Activated naive CD4-positive, alpha-beta T cell treated with anti-CD3 and anti-CD28 coated beads for 36 hours (primary cell): ENCODE measurements around the gene PALD1. TPM values are rescaled to one million over a fixed set of nuclear protein-coding genes. Genes with fewer than 3 reads are reported as not detected.

Source experiments
- CTCF ChIA-PET: fragments of 350-600 bp; sonication (Branson Sonifier 250); formaldehyde crosslinking; loops from one replicate; lab custom pipeline; 2021; ENCODE audit warnings: antibody characterized with exemption; lab: Charles Lee
- DNase-seq: peaks from one replicate; pipeline ENCODE4 v3.0.0-alpha.2; 2020
- H3K27ac Mint-ChIP-seq: one replicate; pipeline ENCODE4 v1.8.0; 2021; ENCODE audit warnings: mild to moderate bottlenecking, mixed read lengths
- H3K27me3 Mint-ChIP-seq: one replicate; pipeline ENCODE4 v1.8.0; 2021; ENCODE audit warnings: low read depth, mixed read lengths
- H3K36me3 Mint-ChIP-seq: one replicate; pipeline ENCODE4 v1.8.0; 2021; ENCODE audit warnings: low read depth, mixed read lengths
- H3K4me1 Mint-ChIP-seq: one replicate; pipeline ENCODE4 v1.8.0; 2021; ENCODE audit warnings: low read depth, mixed read lengths
- H3K4me3 Mint-ChIP-seq: one replicate; pipeline ENCODE4 v1.8.0; 2021; ENCODE audit warnings: mild to moderate bottlenecking, moderate library complexity, mixed read lengths
- H3K9me3 Mint-ChIP-seq: one replicate; pipeline ENCODE4 v1.8.0; 2021; ENCODE audit warnings: mixed read lengths
- intact Hi-C: fragments of 100-400 bp; cut with micrococcal nuclease; formaldehyde crosslinking; loops from one replicate; pipeline ENCODE4 v1.15.1; 2023
- total RNA-seq, 2 experiments: library from RNA; stranded (reverse); gene quantifications; one replicate each; pipeline ENCODE4 v1.2.3, GENCODE V29; 2021

PALD1 gene
- under 1 TPM; 0.69 TPM for total RNA-seq

DNA sequence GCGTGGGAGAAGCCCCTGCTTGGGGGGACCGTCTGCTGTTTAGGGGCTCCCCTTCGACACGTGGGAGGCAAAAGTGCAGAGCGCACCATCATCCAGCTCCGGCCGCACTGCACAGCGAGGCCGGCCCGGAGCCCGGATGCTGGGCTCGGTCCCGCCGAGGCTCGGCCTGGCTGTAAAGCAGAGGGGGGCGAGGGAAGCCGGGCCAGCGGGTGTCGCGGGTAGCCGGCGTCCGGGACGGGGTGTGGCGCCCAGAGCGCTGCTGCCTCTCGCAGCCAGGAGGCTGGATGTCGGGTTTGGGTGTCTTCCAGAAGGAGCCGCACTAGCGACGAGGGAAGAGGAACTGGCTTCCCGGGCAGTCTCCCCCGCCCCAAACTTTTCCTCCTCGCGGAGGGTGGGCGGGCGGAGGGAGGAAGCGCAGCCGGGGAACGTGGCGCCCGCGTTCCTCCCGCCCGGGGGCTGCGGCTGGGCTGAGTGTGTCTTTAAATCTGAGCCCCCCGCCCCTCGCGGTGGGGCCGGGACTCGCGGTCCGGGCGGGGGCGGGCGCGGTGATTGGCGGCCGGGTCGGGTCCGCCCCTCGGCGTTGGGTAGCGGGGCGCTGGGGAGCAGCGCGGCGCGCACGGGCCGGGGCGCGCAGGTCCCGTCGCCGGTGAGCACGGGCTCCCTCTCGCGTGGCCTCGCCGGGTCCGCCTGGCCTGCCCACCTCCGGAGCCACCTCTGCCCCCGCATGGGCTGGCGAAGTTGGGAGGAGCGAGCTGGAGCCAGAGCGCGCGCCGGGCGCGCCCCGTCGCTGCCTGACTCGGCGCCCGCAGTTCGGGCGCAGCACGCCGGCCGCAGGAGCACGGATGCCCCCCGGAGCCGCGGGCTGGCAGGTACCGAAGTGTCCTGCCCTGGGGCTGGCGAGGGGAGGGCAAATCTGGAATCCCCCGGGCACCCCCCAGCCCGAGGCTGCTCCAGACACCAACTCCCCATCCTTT is at the start of gene PALD1:
Gene PALD1, plus strand, starts transcription at position 577 of the 974 bp plus-strand sequence. CDS start 47,185 bp downstream, outside the sequence.
- H3K36me3 Mint-ChIP-seq: no peaks in the 10 kb centered on the region
- CTCF ChIA-PET: interaction anchor here (1.3 to 1.6 kb wide), 2 partner anchors 17 to 18 kb away, joined by 4 to 8 read pairs; no protein-coding TSS in a partner anchor
- intact Hi-C loops: loop anchor here (5.0 kb wide), 3 partner anchors 206 to 369 kb away; partner anchors contain the start of gene PPA1
- no peaks in the 10 kb centered on the region for H3K9me3 Mint-ChIP-seq
- H3K27ac Mint-ChIP-seq: peak within 1 kb of the TSS; percentile 41
- peaks cover 43% of the 10 kb centered on the region for H3K4me1 Mint-ChIP-seq
- peak; percentile 42 for DNase-seq
- H3K27me3 Mint-ChIP-seq: peaks cover 29% of the 10 kb centered on the region
- peak within 1 kb of the TSS; percentile 74 for H3K4me3 Mint-ChIP-seq

DNA sequence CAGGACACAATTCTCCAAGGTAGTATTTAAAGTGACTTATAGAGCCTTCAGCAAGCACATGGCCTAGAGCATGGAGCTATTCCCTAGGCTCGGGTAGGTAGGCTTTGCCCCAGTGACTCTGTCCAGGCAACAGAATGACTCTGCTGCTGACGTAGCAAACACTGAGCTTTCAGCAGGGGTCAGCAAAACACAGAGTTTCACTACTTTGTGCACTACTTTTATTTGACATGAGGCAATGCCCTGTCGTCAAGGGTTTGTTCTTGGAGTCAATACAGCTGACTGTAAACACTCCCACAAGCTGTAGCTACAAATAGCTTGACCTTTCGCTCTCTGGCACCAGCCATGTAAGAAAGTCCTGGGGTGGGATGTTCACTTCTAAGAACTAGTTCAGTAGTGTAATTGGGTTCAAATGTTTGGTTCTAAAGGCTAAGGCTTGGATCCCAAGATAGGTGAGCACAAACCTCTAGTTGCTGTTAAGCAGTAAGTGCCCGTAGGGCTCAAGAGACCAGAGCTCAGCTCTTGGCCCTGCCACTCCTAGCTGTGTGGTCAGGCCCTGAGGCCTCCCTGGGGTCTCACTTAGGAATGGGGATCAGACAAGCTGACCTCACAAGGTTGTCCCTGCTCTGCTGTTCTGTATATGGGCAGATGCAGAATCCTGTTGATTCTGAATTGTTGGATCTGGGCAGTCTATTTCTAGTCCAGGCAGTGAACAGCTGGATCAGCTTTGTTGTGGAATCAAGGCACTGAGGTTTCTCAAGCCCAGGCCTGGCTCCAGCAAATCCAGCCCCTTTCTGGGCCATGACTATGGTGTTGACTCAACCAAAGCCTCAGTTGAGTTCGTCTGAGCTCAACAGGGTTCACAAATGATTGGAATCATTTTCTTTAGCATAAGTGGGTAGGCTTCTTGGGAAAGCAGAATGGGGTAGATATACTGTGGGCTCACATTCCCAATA is 47.8 kb upstream of the PALD1 start:
- no peak overlapping the region for H3K27ac Mint-ChIP-seq
- CTCF ChIA-PET: interaction anchor here (0.6 to 3.1 kb wide), 4 partner anchors 15 to 240 kb away, joined by 3 to 10 read pairs (median 3); no protein-coding TSS in a partner anchor
- H3K4me3 Mint-ChIP-seq: no peak overlapping the region
- no peaks in the 10 kb centered on the region for H3K27me3 Mint-ChIP-seq
- H3K9me3 Mint-ChIP-seq: no peaks in the 10 kb centered on the region
- no peak for DNase-seq
- intact Hi-C loops: no loop called here
- peaks cover 2% of the 10 kb centered on the region for H3K36me3 Mint-ChIP-seq
- H3K4me1 Mint-ChIP-seq: peaks cover 26% of the 10 kb centered on the region

DNA sequence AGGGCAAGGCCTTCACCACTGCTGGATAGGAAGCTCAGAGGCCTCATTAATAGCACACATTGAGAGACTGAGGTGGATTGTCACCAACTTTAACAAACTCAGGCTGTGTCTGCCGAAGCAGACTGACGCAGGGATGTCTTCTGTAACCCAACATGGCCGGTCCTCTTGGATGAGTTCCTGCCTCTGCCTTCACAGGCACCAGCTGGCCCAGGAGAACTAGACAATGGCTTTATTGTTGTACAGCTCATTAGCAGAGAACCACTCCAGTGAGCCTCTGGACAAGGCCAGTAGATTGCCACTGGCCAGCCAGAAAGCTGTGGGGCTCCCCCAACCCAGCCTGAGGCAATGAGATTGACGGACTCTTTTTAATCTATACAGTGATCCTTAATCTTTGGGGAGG is 46.5 kb upstream of the PALD1 start:
- CTCF ChIA-PET: interaction anchor here (0.6 to 3.1 kb wide), 6 partner anchors 28 to 150 kb away, joined by 3 to 10 read pairs (median 4); partner anchors contain the start of gene EIF4EBP2
- DNase-seq: no peak
- H3K4me1 Mint-ChIP-seq: peaks cover 26% of the 10 kb centered on the region
- no peak overlapping the region for H3K4me3 Mint-ChIP-seq
- H3K27me3 Mint-ChIP-seq: no peaks in the 10 kb centered on the region
- no peaks in the 10 kb centered on the region for H3K9me3 Mint-ChIP-seq
- H3K36me3 Mint-ChIP-seq: peaks cover 2% of the 10 kb centered on the region
- intact Hi-C loops: no loop called here
- no peak overlapping the region for H3K27ac Mint-ChIP-seq

DNA sequence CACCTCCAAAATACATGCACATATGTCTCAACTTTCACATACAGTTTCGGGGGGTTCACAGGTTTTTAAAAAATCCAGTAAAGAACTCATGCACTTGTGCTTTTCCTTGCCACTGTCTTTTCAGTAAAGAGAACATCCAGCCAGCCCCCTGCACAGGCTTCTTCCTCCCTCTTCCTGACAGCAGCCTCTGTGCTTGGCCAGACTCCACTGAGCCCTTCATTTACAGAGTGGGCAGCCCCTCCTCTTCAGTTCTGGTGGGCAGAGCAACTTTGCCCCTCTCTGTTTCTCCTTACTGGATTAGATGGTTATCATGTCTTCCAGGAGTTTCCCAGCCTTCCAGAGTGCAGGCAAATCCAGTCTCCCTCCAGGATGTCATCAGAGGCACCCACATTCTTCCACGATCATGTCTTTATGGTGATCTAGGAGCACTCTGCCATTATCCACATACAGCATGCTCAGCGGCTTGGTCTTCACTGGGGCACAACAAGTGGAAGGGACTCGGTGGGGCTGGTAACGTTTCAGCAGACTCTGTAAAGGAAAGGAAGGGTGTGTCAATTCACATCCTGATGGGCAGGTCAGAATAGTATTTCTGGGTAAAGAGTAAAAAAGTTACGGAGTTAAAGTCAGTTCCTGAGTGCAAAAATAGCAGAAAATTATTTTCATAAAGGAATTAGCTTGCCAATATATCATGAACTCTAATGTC is 45.9 kb upstream of the PALD1 start:
- no peaks in the 10 kb centered on the region for H3K27me3 Mint-ChIP-seq
- H3K4me1 Mint-ChIP-seq: peaks cover 26% of the 10 kb centered on the region
- intact Hi-C loops: no loop called here
- DNase-seq: no peak
- H3K9me3 Mint-ChIP-seq: no peaks in the 10 kb centered on the region
- H3K27ac Mint-ChIP-seq: no peak overlapping the region
- CTCF ChIA-PET: interaction anchor here (0.6 to 3.1 kb wide), 8 partner anchors 29 to 149 kb away, joined by 3 to 10 read pairs (median 3); partner anchors contain the start of gene EIF4EBP2
- peaks cover 2% of the 10 kb centered on the region for H3K36me3 Mint-ChIP-seq
- H3K4me3 Mint-ChIP-seq: no peak overlapping the region

GRCh38 chr10:70433581-70434280 is 44.8 kb upstream of the PALD1 start:
- CTCF ChIA-PET: interaction anchor here (0.8 to 3.1 kb wide), 4 partner anchors 28 to 54 kb away, joined by 3 to 10 read pairs (median 6); no protein-coding TSS in a partner anchor
- peaks cover 2% of the 10 kb centered on the region for H3K36me3 Mint-ChIP-seq
- no peaks in the 10 kb centered on the region for H3K9me3 Mint-ChIP-seq
- peaks cover 26% of the 10 kb centered on the region for H3K4me1 Mint-ChIP-seq
- intact Hi-C loops: no loop called here
- DNase-seq: no peak
- peaks cover 2% of the 10 kb centered on the region for H3K27me3 Mint-ChIP-seq
- H3K27ac Mint-ChIP-seq: no peak overlapping the region
- no peak overlapping the region for H3K4me3 Mint-ChIP-seq

DNA sequence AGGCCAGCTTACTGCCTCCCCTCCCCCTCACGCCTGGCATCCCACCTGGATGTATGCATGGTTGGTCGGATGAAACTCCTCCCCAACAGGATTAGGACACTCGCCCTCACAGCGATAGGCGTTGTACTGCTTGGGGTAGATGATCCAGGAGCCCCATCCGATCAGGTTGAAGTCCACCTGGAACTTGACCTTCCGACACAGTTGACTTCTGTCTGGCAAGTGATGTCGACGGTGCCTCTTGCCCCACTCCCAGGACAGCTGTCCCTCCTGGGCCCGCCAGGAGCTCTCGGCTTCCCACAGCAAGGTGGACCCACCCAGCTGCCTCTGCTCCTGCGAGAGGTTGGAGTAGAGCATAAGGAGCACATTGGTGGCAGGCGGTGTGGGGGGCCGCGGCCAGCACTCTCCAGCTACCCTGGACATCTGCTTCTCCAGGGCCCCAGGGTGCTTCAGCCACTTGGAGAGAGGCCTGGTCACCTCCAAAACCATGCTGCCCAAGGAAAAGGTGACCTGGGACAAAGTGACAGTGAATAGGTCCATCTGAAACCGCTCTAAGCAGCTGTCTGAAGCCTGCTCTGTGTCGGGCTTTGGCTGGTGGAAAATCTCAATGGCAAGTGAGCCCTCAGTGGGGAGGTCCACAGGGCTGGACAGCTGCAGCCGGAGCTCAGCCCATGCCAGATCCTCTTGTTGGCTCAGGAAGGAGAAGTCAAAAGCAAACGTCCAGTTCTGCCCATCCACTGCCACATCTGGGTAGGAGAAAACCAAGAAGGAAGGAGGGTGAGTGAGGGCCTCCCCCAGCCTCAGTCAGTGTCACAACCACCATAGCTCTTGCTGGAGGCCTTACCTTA is 43.1 kb upstream of the PALD1 start:
- no peak overlapping the region for H3K4me3 Mint-ChIP-seq
- CTCF ChIA-PET: no interaction called here
- no peaks in the 10 kb centered on the region for H3K9me3 Mint-ChIP-seq
- no peak overlapping the region for H3K27ac Mint-ChIP-seq
- H3K4me1 Mint-ChIP-seq: peaks cover 26% of the 10 kb centered on the region
- H3K27me3 Mint-ChIP-seq: peaks cover 16% of the 10 kb centered on the region
- DNase-seq: no peak
- intact Hi-C loops: no loop called here
- H3K36me3 Mint-ChIP-seq: peaks cover 2% of the 10 kb centered on the region

- H3K9me3 Mint-ChIP-seq: no peaks in the 10 kb centered on the region
- peaks cover 2% of the 10 kb centered on the region for H3K36me3 Mint-ChIP-seq
- CTCF ChIA-PET: no interaction called here
- H3K4me1 Mint-ChIP-seq: peaks cover 22% of the 10 kb centered on the region
- intact Hi-C loops: no loop called here
- H3K27me3 Mint-ChIP-seq: peaks cover 35% of the 10 kb centered on the region
- DNase-seq: no peak
- no peak overlapping the region for H3K27ac Mint-ChIP-seq
- no peak overlapping the region for H3K4me3 Mint-ChIP-seq
Observed at GRCh38 chr10:70437721-70438120, 40.8 kb upstream of the PALD1 start.

- peak; percentile 48 for DNase-seq
- H3K27me3 Mint-ChIP-seq: peaks cover 39% of the 10 kb centered on the region
- CTCF ChIA-PET: no interaction called here
- peak overlapping the region; percentile 49 for H3K4me3 Mint-ChIP-seq
- no peaks in the 10 kb centered on the region for H3K9me3 Mint-ChIP-seq
- H3K4me1 Mint-ChIP-seq: peaks cover 8% of the 10 kb centered on the region
- H3K27ac Mint-ChIP-seq: no peak overlapping the region
- H3K36me3 Mint-ChIP-seq: peaks cover 2% of the 10 kb centered on the region
- intact Hi-C loops: no loop called here
Observed at GRCh38 chr10:70440296-70441160, 38.0 kb upstream of the PALD1 start.

DNA sequence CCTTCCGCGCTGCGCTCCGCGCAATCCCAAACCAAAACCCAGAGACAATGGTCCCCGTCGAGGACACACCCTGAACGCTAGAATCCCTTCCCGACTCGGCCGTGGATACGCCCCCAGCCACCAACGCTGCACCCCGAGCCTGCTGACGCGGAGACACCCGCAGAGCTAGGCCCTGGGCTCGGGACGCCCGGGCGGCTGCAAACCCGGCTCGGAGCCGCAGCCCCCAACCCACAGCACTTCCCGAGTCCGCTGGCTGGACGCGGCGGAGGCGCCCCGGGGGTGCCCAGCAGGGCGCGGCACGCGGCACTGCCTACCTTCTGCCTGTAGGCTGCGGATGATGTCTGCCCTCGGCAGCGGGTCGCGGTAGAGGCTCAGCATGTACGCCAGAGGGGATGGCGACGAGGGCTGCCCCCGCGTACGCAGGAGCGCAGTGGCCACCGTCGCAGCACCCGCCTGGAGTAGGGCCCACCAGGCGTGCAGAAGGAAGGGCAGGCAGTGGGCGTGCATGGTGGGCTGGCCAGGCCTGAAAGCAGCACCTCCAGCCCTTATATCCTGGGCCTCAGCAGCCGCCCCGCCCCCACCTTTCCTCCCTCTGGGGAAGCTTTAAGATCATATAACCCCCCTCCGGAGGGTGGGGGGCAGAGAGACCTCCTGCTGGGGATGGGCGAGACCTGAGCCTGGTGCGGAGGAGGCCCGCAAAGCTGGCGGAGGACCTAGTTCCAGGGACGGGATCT is 37.2 kb upstream of the PALD1 start, which contains the start of gene NODAL:
Gene NODAL, minus strand, starts transcription at position 521 of the 734 bp plus-strand sequence. Its CDS starts 14 bp downstream, at position 507.
- CTCF ChIA-PET: interaction anchor here (0.6 to 1.5 kb wide), 2 partner anchors 14 to 176 kb away, joined by 3 to 4 read pairs; no protein-coding TSS in a partner anchor
- Mint-ChIP-seq H3K4me1 (peaks cover 8% of the 10 kb centered on the region), H3K27ac (no peak within 1 kb of the TSS), H3K36me3 (no peaks in the 10 kb centered on the region), H3K9me3 (no peaks in the 10 kb centered on the region), H3K4me3 (peak within 1 kb of the TSS; percentile 49), H3K27me3 (peaks cover 39% of the 10 kb centered on the region)
- DNase-seq: no peak
- intact Hi-C loops: no loop called here
